Measurements from ENCODE around the gene TLK2.

The TLK2 gene

DNA sequence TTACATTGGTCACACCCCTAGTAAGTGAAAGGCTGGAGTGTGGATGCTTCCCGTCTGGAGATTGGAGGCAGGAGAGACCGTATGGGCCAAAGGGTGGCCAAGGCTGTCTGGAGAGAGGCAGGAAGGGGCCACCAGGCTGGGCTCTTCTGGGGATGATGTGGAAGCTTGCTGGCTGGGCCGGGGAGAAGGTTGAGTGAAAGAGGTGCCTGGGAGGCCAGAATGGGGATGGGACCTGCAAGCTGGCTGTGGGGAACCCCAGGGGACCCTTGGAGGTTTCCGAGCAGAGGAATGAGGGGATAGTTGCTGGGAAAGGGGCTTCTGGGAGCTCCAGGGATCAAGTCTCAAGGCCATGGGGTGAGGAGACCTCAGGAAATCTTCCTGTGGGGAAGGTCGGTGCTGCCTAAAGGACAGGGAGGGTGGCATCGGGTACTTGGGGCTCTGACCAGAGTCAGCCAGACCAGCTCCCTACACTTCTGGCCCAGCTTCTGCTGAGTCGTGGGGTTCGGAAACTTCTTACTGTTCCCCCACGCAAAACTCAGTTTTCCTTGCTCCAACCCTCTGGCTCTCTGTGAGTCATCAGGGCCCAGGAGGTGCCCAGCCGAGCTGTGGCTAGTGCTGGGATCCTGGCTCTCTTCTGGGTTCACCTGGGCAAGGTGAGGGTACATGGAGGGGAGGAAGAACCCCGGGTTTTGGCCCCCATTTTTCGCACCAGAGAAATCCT is 151.9 kb downstream of the TLK2 start:
- FAIRE-seq, result no peak

DNA sequence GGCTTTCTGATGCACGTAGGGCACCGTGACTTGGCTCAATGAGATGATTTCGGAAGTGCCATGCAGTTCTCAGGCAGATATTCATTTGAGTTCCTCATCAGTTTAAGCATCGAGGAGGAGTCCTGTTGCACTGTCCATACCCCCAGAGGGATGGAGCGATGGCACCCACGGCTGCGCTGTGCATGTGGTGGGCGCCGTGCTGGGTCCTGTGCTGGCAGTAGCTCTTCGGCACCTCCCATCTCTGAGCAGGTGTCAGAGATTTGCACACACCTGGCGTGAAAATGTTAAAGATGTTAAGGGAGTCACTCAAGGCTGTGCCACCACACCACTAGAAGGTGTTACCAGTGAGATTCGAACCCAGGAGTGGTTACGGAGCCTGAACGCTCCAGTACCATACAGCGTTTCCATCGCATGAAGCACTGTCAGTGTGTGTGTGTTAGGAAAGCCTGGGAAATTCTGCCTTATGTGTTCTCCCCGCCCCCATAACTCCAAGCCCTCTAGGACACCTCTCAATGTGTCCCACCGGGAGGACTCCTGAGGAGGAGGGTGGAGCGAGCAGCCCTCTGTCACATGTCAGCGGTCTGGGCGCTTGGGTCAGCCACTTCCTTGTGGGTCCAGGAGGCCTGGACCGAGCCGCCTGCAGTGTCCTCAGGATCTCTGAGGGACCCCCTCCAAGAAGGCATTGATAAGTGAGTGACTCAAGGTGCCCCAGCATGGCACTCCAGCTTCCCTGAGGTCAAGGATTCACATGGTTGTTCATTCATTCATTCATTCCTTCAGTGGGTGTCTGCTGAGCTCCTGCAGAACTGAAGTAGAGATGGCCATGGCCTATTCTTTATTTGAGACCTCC is 152.7 kb downstream of the TLK2 start:
- no peak for FAIRE-seq

DNA sequence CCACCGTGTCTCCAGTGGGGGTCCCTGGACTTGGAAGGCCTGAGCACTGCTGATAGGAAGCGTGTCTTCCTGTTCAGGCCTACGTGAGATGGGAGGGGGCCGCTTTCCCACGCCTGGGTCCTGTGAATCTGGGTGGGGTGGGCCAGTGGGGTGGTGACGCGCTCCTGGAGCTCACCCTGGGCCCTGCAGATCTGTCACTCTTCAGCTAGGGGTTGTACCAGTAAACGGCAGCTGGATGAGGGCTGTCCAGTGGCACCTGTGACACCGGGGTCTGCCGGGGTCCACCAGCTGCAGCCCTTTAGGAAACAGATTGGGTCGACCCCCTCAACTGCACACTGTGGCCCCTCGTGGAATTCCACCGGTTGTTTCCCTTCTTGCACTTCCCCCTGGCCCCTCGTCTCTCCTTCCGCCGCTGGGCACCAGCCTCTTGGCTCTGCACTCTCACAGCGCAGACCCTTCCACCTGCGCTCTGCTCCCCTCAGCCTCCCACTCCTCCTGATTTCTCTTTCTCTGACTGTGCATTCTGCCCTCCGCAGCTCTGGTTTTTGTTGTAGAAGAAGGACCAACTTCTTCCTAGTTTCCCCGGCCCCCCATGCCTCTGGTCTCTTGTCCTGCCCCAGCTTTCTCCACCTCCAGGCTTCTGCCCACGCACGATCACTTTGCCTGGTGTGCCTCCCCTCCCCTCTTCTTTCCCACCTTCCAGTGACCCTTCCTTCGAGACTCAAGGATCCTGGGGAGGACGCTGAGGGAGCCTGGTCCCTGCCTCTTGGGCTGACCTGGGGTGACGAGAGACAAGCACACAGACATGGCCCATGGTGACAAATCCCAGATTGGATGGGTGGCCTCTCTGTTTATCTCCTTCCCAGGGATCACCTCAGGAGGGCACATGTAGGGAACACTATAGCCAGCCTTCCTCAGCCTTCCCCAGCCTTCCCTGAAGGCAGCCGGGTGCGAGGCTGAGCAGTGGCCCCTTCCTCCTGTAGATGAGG is 153.6 kb downstream of the TLK2 start:
- no peak for FAIRE-seq

DNA sequence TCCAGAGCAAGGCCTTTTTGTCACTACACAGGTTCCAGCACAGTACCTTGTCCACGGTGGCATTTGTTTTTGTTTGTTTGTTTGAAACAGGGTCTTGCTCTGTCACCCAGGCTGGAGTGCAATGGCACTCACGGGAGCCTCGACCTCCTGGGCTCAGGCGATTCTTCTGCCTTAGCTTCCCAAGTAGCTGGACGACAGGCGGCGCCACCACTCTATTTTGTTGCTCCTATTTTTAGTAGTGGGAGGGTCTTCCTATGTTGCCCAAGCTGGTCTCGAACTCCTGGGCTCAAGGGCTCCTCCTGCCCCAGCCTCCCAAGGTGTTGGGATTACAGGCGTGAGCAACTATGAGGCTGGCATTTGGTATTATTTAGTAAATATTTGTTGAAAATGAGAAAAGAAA is 159.2 kb downstream of the TLK2 start:
- FAIRE-seq, result no peak

DNA sequence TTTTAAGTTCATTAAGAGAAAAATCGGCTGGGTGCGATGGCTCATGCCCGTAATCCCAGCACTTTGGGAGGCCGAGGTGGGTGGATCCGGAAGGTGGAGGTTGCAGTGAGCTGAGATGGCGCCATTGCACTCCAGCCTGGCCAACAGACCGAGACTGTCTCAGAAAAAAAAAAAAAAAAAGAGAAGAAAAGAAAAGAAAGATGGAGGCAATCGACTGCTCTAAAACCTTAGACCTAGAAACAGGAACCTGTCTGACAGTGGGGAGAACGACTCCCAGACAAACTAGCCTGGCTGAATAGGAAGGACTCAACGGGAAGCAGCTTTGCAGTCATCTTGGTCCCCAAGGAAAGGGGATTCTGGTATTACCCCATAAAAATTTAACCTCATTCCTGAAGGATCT is 162.5 kb downstream of the TLK2 start:
- no peak for FAIRE-seq

DNA sequence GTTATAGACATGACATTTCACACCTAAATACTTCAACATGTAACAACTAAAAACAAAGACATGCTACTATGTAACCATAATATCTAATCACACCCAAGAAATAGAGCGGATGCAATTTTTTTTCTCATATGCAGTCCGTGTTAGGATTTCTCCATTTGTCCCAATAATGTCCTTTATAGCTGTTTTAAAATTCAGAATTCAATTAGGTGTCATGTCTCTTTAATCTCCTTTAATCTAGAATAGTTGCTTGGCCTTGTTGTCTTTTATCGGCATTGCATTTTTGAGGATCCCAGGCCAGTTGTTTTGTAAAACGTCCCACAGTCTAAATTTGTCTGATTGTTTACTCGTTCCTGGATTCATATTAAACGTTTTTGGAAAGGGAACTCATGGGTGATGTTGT is 163.3 kb downstream of the TLK2 start:
- no peak for FAIRE-seq

DNA sequence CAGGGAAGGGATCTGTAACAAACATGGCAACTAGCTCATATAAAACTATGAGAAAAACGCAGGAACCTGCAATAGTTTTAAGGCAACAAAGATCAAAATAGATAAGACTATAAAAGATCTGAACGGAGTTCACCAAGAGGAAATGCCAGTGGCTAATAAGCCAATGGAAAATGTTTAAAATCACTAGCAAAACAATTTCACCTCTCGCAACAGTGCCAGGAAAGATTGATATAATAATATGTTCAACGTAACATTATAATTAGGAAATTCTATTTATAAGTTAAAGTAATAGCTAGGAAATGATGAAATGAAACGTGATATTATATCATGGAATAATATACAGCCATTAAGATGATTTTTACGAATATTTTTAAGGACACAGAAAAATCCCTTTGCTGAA is 164.9 kb downstream of the TLK2 start:
- no peak for FAIRE-seq

DNA sequence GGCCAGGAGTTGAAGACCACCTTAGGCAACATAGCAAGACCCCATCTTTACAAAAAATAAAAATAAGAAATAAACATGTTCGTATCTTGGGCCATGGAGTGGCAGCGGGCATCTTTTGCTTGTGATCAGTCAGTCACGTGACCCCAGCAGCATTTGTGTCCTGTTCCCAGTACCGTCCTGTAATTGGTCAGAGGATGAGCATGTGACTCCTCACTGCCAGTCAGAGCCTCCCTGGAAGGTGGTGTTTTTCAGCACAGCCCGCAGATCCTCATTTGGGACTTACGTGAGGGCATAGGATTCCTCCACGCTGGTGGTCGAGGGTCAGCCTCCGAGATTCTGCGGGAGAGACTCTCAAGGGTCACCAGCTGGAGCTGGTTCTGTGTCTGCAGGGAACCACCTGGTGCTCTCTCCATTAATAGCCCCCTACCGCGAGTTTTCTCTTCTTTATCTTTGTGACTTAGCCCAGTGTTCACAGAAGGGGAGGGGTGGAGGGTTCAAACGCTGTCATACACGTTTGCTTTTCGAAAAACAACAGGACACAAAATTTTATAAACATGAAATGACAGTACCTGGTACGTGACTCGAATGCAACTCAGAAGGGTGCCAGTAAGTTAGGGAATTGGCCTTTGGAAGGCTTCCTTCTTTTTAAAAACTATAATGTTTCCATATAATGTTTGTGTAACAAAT is 166.0 kb downstream of the TLK2 start:
- FAIRE-seq, result no peak

DNA sequence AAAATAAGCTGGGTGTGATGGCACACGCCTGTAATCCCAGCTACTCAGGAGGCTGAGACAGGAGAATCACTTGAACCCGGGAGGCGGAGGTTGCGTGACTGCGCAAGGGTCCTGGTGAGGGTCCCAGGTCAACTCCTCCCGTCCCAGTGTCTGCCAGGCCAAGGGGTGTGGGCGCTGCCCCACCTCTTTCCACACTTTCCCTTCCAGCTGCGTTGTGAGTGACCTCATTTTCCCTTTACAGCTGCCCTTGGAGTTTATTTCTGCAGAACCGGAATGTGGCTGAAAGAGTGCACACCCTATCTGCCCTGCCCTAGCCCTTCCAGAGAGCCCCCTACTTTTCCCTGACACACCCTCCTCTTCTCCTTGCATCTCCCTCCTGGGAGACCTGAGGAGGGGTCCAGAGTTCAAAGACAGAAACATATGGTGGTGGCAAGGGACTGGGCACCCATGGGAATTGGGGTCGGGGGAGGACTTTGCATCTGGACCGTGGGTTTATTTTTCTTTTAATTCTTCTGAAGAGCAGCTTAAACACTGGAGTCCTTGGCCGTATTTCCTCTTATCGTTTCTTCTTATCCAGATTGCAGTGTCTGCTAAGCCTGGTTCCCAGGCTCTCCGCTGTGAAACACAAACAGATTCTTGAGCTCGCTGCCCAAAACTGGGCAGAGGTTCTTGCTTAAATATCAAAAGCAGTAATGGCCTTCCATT is 169.8 kb downstream of the TLK2 start:
- no peak for FAIRE-seq

DNA sequence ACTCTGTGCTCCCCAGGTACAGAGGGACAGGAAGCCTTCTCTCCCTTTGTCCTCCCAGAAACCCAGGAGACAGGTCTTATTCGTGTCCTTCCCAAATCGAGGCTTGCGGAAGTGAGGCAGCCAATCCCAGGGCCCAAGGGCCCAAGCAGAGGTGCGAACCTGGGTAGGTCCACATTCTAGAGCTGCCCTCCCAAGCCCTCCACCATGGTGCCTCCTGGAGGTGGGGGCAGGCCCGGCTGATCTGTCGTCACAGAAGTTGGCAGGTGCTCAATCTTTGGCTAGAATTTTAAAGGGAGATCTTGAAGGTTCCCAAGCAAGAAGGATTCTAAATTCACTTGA is 170.3 kb downstream of the TLK2 start:
- FAIRE-seq, result no peak

DNA sequence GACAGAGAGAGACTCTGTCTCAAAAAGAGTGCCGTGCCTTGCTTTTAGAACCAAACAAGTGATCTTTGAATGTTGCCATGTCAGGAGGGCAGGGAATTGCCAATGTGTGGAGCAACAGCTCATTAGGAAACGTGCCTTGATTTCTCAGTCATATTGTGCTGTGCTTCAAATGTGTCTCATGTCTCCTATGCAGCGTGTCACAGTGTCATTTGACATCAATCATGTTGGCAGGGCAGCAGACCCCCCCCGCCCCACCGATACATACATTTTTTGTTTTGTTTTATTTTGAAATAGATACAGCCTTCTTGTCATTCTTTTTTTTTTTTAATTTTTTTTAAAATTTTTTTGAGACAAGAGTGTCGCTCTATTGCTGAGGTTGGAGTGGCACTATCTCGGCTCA is 170.9 kb downstream of the TLK2 start:
- no peak for FAIRE-seq

DNA sequence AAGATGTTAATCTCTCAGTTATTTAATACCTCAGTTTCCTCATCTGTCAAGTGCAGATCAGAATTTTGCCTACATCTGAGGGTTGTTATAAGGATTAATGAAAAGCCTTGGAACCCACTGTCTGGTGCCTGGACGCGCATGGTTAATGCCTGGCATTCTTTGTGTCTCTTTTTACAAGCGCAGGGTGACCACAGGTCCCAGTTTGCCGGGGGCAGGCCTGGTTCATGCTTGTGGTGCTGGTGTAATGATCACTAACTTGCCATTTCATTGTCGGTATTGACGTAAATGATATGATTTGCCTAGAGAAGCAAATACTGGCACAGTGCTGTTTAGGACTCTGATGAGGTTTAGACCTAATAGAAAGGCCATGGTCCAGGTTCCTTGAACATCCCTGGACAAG is 172.0 kb downstream of the TLK2 start:
- no peak for FAIRE-seq

DNA sequence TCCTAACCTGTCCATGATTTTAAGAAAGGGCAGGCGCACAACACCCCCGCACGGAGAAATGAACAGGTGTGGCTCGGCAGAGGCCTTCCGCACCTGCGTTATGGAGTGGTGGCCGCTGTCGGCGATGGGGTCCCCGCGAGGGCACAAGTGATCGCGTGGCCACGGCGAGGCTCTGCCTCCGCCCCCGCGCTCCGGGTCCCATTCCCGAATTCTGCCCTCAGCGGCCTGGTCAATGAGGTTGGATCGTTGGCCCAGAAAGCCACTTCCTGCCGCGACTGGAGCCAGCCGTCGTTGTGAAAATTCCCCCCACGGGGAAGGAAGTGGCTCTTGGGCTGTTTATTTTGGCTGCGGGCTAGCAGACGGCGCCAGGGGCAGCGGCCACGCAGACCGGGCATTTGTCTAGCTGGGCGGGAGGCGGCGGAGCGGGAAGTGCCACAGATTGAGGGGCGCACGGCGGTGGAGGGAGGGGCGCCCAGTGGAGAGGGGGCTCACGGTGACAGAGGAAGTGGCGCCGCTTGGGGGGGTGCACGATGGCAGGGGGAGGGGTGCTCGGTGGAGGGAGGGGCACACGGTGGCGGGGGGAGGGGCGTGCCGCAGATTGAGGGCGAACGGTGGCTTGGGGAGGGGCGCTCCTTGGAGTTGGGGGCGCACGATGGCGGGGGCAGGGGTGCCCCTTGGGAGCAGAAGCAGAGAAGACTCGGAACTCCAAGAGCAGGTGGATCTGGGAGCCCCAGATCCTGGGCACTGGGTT is 173.8 kb downstream of the TLK2 start:
- no peak for FAIRE-seq

DNA sequence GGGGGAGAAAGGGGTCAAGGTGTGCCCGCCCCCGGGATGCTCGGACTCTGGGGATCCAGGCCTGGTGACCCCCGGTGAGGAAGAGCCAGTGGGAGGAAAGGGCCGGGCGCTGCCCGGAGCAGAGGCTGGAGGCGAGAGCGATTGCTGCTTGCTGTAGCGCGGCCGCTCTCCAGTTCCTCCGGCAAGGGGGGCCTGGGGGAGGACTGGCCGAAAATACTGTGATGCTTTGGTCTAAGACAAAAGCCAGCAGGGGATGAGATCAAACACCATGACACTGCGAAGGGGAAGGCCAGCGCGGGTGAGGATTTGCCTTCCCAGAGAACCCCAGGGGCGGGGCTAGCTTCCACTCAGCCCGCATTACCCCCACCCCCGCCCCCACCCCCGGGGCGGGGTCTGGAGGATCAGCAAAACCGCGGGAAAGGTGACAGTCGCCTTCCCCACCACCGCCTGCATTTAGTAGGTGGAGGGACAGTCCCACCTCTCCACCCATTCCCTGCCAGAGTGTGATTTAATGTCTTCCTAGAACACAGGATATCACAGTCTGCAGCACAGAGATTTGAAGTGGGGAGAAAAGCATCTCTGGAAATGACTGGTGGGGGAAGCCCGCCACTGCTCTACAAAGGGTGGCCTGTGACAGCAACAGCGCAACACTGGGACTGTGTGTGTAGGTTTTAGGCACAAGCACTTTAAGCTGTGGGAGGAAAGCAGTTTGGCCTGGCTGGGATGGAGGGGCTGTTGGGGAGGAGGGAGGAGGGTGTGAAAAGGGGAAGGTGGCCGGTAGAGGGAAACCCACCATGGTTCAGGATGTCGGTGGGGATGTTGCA is 174.6 kb downstream of the TLK2 start:
- FAIRE-seq, result no peak

DNA sequence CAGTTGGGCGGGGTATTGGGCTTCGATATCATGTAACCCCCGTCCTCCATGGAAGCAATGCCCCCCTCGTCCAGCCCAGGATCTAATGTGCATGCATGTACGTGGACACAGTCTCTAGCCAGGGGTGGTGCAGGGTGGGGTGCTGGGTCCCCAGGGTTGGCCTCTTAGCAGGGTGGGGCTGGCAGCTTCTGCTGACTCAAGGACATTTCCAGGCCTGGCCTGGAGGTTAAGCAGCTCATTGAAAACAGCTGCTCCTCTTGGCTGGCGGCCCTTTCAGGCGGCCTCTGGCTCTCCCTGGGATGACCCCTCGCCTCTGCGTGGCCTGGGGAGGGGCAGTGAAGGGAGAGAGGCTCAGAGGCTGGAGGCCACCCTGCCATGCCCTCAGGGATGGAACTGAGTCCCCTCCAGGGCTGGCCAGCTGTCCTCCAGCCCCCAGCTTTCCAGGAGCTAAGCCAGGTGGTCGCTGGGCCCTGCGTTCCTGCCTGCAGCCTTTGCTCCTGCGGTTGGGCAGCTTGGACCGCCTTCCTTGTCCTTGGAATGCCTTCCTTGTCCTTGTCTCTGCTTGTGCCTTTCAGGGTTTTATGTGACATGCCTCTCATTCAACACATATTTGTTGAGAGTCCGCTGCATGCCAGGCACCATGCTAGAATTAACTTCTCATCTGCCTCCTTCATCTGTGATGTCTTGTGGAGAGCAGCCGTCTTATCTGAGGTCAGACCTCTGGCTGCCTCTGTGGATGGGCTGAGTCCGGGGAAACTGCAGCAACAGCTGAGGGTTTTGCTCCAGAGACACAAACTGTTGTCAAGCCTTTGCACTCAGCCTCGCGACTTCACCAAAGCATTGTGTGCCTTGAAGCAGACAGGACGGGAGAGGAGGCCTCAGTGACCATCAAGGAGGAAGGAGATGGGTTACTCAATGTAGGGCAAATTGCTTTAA is 175.5 kb downstream of the TLK2 start:
- FAIRE-seq, result no peak

DNA sequence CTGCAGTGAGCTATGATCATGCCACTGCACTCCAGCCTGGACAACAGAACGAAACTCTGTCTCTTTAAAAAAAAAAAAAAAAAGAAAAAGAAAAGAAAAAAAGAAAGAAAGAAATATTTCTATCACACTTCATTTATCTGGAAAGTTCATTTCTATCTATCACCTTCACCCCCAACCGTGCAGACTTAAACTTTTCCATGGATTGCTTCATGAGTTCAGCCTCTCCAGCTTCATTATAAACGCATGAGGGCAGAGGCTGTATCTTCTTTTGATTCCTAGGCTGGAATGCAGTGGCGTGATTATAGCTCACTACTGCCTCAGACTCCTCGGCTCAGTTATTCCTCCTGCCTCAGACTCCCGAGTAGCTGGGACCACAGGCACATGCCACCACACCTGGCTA is 177.0 kb downstream of the TLK2 start:
- FAIRE-seq, result no peak

DNA sequence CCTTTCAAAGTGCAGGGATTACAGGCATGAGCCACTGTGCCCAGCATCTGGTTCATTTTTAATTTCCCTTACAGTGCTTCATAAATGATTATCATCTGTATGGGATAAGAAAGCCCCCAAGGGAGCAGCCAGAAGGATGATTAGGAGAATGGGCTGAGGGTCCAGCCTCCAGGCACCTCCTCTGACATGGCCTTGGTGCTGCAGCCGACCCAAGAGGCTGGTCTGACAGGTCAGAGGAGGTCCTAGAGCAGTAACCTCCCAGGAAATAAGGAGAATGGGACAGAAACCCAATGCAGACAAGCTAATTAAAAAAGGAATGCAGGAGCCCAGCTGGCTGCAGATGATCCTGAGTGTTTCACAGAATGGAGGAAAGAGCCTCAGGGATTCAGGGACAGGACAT is 177.8 kb downstream of the TLK2 start:
- FAIRE-seq, result no peak

DNA sequence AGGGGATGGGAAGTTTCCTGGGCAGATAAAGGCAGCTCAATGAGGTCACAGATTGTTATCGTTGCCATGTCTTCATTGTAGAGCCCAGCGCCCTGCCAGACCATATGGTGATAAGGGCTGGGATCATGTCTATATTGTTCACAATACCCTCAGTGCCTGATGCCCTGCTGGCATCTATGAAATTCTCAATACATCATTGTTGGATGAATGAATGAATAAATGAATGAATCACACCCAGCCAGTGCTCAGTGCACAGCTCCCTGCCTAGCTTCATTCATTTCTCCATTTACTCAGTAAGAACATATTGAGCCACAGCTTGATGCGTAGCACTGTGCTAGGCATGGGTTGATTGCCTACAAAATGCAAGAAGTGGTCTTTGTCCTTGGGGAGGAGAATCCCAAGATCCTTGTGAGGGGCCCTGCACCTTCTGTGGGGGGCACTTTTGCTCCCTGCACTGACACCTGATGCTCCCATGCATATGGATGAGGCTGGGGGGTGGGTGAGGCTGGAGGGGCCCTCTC is 178.6 kb downstream of the TLK2 start:
- no peak for FAIRE-seq

DNA sequence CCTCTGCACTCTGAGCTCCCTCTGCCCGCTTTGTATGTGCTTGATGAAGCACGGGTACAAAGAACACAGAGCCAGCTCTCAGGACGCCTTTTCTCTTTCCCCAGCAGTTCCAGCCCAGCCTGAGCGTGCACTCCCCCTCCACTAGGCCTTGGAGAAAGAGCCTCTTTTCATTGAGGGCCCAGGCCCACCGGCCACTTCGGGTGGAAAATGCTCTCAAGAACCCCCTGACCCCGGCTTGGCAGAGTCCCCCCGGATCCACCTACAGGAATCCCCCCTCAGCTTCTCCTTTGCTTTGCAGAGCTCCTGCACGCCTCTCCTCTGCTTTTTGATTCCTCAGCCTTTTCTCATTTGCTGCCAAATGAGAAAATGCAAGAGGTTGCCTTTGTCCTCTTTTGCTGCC is 179.1 kb downstream of the TLK2 start:
- no peak for FAIRE-seq

Measured in endometrium (tissue), 2 donors.